OCI-LY3 (cell line): Measurements from ENCODE around the gene POLR1F.

Source experiments
- H2AFZ ChIP-seq: fragments of 200-600, 300-600 bp; shearing (Covaris generic); 2 replicates; pipeline ENCODE4 v1.6.0; 2014; ENCODE audit warnings: antibody characterized with exemption, low read depth, low read length
- H3K27ac ChIP-seq: fragments of 200-600, 300-600 bp; sonication (generic); 2 replicates; pipeline ENCODE4 v1.5.1; 2014; ENCODE audit warnings: mild to moderate bottlenecking, low read length, moderate library complexity, mixed read lengths
- H3K27me3 ChIP-seq: fragments of 200-600, 300-600 bp; sonication (generic); 2 replicates; pipeline ENCODE4 v1.6.1; 2014; ENCODE audit warnings: low read depth, low read length, mixed read lengths
- H3K36me3 ChIP-seq: fragments of 200-600, 300-600 bp; sonication (generic); replicated peaks from 2 replicates; pipeline ENCODE3; 2014; ENCODE audit warnings: low read depth, low read length, mixed read lengths
- H3K4me1 ChIP-seq: fragments of 300-600, 200-600 bp; sonication (generic); 2 replicates; pipeline ENCODE4 v1.6.1; 2014; ENCODE audit warnings: low read length, mixed read lengths
- H3K4me2 ChIP-seq: fragments of 200-600, 300-600 bp; sonication (generic); 2 replicates; pipeline ENCODE4 v1.6.1; 2014; ENCODE audit warnings: low read length, mixed read lengths
- H3K4me3 ChIP-seq: fragments of 300-600, 200-600 bp; sonication (generic); 2 replicates; pipeline ENCODE4 v1.5.1; 2014; ENCODE audit warnings: antibody characterized with exemption, mild to moderate bottlenecking, low read length, moderate library complexity
- H3K79me2 ChIP-seq: fragments of 300-600, 200-600 bp; shearing (Covaris generic); 2 replicates; pipeline ENCODE4 v1.6.1; 2014; ENCODE audit warnings: mild to moderate bottlenecking, low read length, mixed read lengths
- H3K9ac ChIP-seq: fragments of 300-600, 200-600 bp; shearing (Covaris generic); 2 replicates; pipeline ENCODE4 v1.6.0; 2014; ENCODE audit warnings: mild to moderate bottlenecking, low read length, moderate library complexity
- H3K9me3 ChIP-seq: fragments of 200-600, 300-600 bp; shearing (Covaris generic); 2 replicates; pipeline ENCODE4 v1.6.1; 2014; ENCODE audit warnings: low read length, mixed read lengths; ENCODE audit not compliant: insufficient read depth
- H4K20me1 ChIP-seq: fragments of 200-600, 300-600 bp; sonication (generic); 2 replicates; pipeline ENCODE4 v1.6.1; 2016; ENCODE audit warnings: low read length, mixed read lengths; ENCODE audit not compliant: insufficient read depth
- EZH2phosphoT487 ChIP-seq: fragments of 200-600 bp; shearing (Covaris generic); IDR thresholded peaks from 2 replicates; pipeline ENCODE4 v1.6.1; 2018; ENCODE audit warnings: antibody characterized with exemption, mixed run types, low read depth
- TF ChIP-seq, protein P1 (sequence below): fragments of 200-600, 300-600 bp; sonication (generic); IDR thresholded peaks from 2 replicates; pipeline ENCODE4 v1.5.1; 2014; ENCODE audit warnings: antibody characterized with exemption, low read length, low read depth

POLR1F gene

GRCh38 chr7:19705663-19706062 lies 3.2 kb downstream of the POLR1F start:
- H3K4me1 ChIP-seq = peaks cover 22% of the 10 kb centered on the region
- H3K4me3 ChIP-seq = no peak overlapping the region
- H3K27ac ChIP-seq = no peak overlapping the region
- no peaks in the 10 kb centered on the region for H4K20me1 ChIP-seq
- H3K36me3 ChIP-seq = peaks cover 8% of the 10 kb centered on the region
- H3K27me3 ChIP-seq = no peaks in the 10 kb centered on the region
- no peak for TF ChIP-seq EZH2phosphoT487
- TF ChIP-seq, protein P1, sequence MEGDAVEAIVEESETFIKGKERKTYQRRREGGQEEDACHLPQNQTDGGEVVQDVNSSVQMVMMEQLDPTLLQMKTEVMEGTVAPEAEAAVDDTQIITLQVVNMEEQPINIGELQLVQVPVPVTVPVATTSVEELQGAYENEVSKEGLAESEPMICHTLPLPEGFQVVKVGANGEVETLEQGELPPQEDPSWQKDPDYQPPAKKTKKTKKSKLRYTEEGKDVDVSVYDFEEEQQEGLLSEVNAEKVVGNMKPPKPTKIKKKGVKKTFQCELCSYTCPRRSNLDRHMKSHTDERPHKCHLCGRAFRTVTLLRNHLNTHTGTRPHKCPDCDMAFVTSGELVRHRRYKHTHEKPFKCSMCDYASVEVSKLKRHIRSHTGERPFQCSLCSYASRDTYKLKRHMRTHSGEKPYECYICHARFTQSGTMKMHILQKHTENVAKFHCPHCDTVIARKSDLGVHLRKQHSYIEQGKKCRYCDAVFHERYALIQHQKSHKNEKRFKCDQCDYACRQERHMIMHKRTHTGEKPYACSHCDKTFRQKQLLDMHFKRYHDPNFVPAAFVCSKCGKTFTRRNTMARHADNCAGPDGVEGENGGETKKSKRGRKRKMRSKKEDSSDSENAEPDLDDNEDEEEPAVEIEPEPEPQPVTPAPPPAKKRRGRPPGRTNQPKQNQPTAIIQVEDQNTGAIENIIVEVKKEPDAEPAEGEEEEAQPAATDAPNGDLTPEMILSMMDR = no peak
- no peak overlapping the region for H3K4me2 ChIP-seq
- no peak overlapping the region for H3K9ac ChIP-seq
- peaks cover 47% of the 10 kb centered on the region for H3K79me2 ChIP-seq
- H3K9me3 ChIP-seq = no peaks in the 10 kb centered on the region
- no peak overlapping the region for H2AFZ ChIP-seq

- H3K36me3 ChIP-seq = peaks cover 17% of the 10 kb centered on the region
- no peaks in the 10 kb centered on the region for H3K4me1 ChIP-seq
- no peaks in the 10 kb centered on the region for H3K9me3 ChIP-seq
- peaks cover 23% of the 10 kb centered on the region for H3K79me2 ChIP-seq
- H3K9ac ChIP-seq = no peak overlapping the region
- no peaks in the 10 kb centered on the region for H3K27me3 ChIP-seq
- TF ChIP-seq EZH2phosphoT487 = no peak
- TF ChIP-seq, protein P1 = no peak
- no peak overlapping the region for H3K4me3 ChIP-seq
- H3K4me2 ChIP-seq = no peak overlapping the region
- no peak overlapping the region for H3K27ac ChIP-seq
- H4K20me1 ChIP-seq = no peaks in the 10 kb centered on the region
- H2AFZ ChIP-seq = no peak overlapping the region
These were observed 7.4 kb downstream of the POLR1F start for GRCh38 chr7:19701471-19701870.

GRCh38 chr7:19700936-19701335 lies 7.9 kb downstream of the POLR1F start:
- Histone ChIP-seq H3K79me2 (peaks cover 18% of the 10 kb centered on the region), H3K9ac (no peak overlapping the region), H3K4me2 (no peak overlapping the region), H4K20me1 (no peaks in the 10 kb centered on the region), H3K4me3 (no peak overlapping the region), H2AFZ (no peak overlapping the region), H3K9me3 (no peaks in the 10 kb centered on the region), H3K4me1 (no peaks in the 10 kb centered on the region), H3K36me3 (peaks cover 17% of the 10 kb centered on the region), H3K27ac (no peak overlapping the region), H3K27me3 (no peaks in the 10 kb centered on the region)
- TF ChIP-seq EZH2phosphoT487 = no peak

GRCh38 chr7:19698331-19698730 lies 10.5 kb downstream of the POLR1F start:
- Histone ChIP-seq H3K27me3 (no peaks in the 10 kb centered on the region), H3K9me3 (no peaks in the 10 kb centered on the region), H2AFZ (no peak overlapping the region), H3K4me2 (no peak overlapping the region), H3K9ac (no peak overlapping the region), H3K4me3 (no peak overlapping the region), H3K27ac (no peak overlapping the region), H3K36me3 (peaks cover 17% of the 10 kb centered on the region), H3K4me1 (no peaks in the 10 kb centered on the region), H3K79me2 (no peaks in the 10 kb centered on the region; the same call in 1 of the 2 replicates), H4K20me1 (no peaks in the 10 kb centered on the region)
- TF ChIP-seq, protein P1 = no peak
- no peak for TF ChIP-seq EZH2phosphoT487

- Histone ChIP-seq H3K27me3 (no peaks in the 10 kb centered on the region), H2AFZ (no peak overlapping the region), H3K9me3 (no peaks in the 10 kb centered on the region), H3K9ac (no peak overlapping the region), H3K36me3 (peaks cover 9% of the 10 kb centered on the region), H4K20me1 (no peaks in the 10 kb centered on the region), H3K27ac (no peak overlapping the region), H3K79me2 (no peaks in the 10 kb centered on the region), H3K4me1 (no peaks in the 10 kb centered on the region), H3K4me2 (no peak overlapping the region), H3K4me3 (no peak overlapping the region)
- TF ChIP-seq, protein P1 = no peak
- no peak for TF ChIP-seq EZH2phosphoT487
These were observed 11.9 kb downstream of the POLR1F start for GRCh38 chr7:19696926-19697325.
